OCI-LY7 (cell line): ENCODE results near the gene SERINC1. TPM values are rescaled to one million over a fixed set of nuclear protein-coding genes. Genes with fewer than 3 reads are reported as not detected.

Experiments used
- BruUV-seq: library from RNA; stranded (reverse); fragments of 400-500 nt; replicated peaks from 2 replicates; lab custom pipeline; 2021; lab: Mats Ljungman, UMichigan
- CTCF ChIA-PET: fragments of 300-600 bp; sonication (Branson Sonifier 250); formaldehyde crosslinking; loops from one replicate; lab custom pipeline; 2022; ENCODE audit warnings: antibody characterized with exemption; ENCODE audit not compliant: unreplicated experiment; lab: Charles Lee
- POLR2A ChIA-PET: fragments of 300-600 bp; sonication (Branson Sonifier 250); formaldehyde crosslinking; loops from one replicate; lab custom pipeline; 2022; ENCODE audit warnings: antibody characterized with exemption; lab: Charles Lee
- DNase-seq: peaks from one replicate; pipeline ENCODE4 v3.0.0-alpha.2; 2015; ENCODE audit warnings: low spot score
- H2AFZ ChIP-seq: fragments of 200-600 bp; sonication (generic), shearing (Covaris generic); 2 replicates; pipeline ENCODE4 v1.6.1; 2014; ENCODE audit warnings: mild to moderate bottlenecking, antibody characterized with exemption, low read length, moderate library complexity
- H3K27ac ChIP-seq: fragments of 200-600 bp; sonication (generic); 2 replicates; pipeline ENCODE4 v1.5.1; 2014; ENCODE audit warnings: mixed run types, low read depth, mild to moderate bottlenecking, moderate library complexity, low read length, inconsistent platforms; ENCODE audit not compliant: poor library complexity, severe bottlenecking
- H3K36me3 ChIP-seq: fragments of 200-600 bp; sonication (generic); 2 replicates; pipeline ENCODE4 v1.6.1; 2014; ENCODE audit warnings: mild to moderate bottlenecking, antibody characterized with exemption, low read length, moderate library complexity, mixed read lengths; ENCODE audit not compliant: insufficient read depth
- H3K4me1 ChIP-seq: fragments of 200-600 bp; sonication (generic); 2 replicates; pipeline ENCODE4 v1.5.1; 2014; ENCODE audit warnings: mild to moderate bottlenecking, low read length; ENCODE audit not compliant: insufficient read depth, poor library complexity, severe bottlenecking
- H3K4me2 ChIP-seq: fragments of 200-600 bp; sonication (generic); 2 replicates; pipeline ENCODE4 v1.6.1; 2014; ENCODE audit warnings: mild to moderate bottlenecking, low read length
- H3K4me3 ChIP-seq: fragments of 200-600 bp; sonication (generic); 2 replicates; pipeline ENCODE4 v1.5.1; 2014; ENCODE audit warnings: mild to moderate bottlenecking, low read depth, low read length; ENCODE audit not compliant: poor library complexity, severe bottlenecking
- H3K79me2 ChIP-seq: fragments of 200-600 bp; sonication (generic); 2 replicates; pipeline ENCODE4 v1.6.1; 2016; ENCODE audit warnings: low read depth, mild to moderate bottlenecking, low read length, moderate library complexity, mixed read lengths; ENCODE audit not compliant: insufficient read depth
- H3K9me2 ChIP-seq: fragments of 200-600 bp; sonication (generic); 2 replicates; pipeline ENCODE4 v1.6.1; 2016; ENCODE audit warnings: mild to moderate bottlenecking, low read length, mixed read lengths; ENCODE audit not compliant: insufficient read depth
- H3K9me3 ChIP-seq: fragments of 200-600 bp; sonication (generic); 2 replicates; pipeline ENCODE4 v1.6.1; 2014; ENCODE audit warnings: mild to moderate bottlenecking, mixed run types, low read length, mixed read lengths
- H4K20me1 ChIP-seq: fragments of 200-600 bp; sonication (generic); 2 replicates; pipeline ENCODE4 v1.6.1; 2014; ENCODE audit warnings: mild to moderate bottlenecking, antibody characterized with exemption, low read length, moderate library complexity, mixed read lengths; ENCODE audit not compliant: insufficient read depth
- EZH2phosphoT487 ChIP-seq: fragments of 200-600 bp; sonication (generic); IDR thresholded peaks from 2 replicates; pipeline ENCODE4 v1.6.1; 2018; ENCODE audit warnings: low read depth, borderline replicate concordance, mild to moderate bottlenecking, mixed run types, antibody characterized with exemption, low read length, moderate library complexity, mixed read lengths
- intact Hi-C: fragments of 100-400 bp; cut with micrococcal nuclease; formaldehyde crosslinking; loops from one replicate; pipeline ENCODE4 v1.10.0; 2022; ENCODE audit not compliant: unreplicated experiment
- total RNA-seq, 2 experiments: library from RNA; depleted of rRNA in 1 of 2; stranded (reverse); fragments of >200 nt in 1 of 2; shearing (Covaris generic) in 1 of 2; gene quantifications; 2 replicates each; pipeline ENCODE4 v1.2.3, GENCODE V29; 2014 to 2022
- TF ChIP-seq, protein P1 (sequence below): fragments of 200-600 bp; sonication (generic); conservative IDR thresholded peaks from 2 replicates; pipeline ENCODE4 v1.5.1; 2014; ENCODE audit warnings: mild to moderate bottlenecking, antibody characterized with exemption, low read length, moderate library complexity, mixed read lengths

Gene SERINC1
- total RNA-seq, 2 experiments from 2014 or later: 12.8 to 26.0 TPM

DNA sequence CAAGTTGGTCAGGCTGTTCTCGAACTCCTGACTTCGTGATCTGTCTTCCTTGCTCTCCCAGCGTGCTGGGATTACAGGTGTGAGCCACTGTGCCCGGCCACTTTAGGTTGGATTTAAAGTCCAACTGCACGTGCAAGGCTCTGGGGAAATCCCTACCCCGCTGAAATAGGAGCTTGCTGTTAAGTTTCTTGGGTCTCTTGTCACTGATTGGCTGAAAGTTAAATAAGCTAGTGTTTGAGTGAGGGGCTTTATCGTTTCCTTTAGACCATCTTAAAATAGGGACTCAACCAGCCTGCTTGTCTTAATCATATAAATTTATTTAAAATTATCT, 11.1 kb upstream of the SERINC1 start:
- intact Hi-C loops: no loop called here
- POLR2A ChIA-PET: interaction anchor here (0.7 kb wide), 1 partner anchor 344 kb away, joined by 4 read pairs; no protein-coding TSS in a partner anchor
- TF ChIP-seq, protein P1, sequence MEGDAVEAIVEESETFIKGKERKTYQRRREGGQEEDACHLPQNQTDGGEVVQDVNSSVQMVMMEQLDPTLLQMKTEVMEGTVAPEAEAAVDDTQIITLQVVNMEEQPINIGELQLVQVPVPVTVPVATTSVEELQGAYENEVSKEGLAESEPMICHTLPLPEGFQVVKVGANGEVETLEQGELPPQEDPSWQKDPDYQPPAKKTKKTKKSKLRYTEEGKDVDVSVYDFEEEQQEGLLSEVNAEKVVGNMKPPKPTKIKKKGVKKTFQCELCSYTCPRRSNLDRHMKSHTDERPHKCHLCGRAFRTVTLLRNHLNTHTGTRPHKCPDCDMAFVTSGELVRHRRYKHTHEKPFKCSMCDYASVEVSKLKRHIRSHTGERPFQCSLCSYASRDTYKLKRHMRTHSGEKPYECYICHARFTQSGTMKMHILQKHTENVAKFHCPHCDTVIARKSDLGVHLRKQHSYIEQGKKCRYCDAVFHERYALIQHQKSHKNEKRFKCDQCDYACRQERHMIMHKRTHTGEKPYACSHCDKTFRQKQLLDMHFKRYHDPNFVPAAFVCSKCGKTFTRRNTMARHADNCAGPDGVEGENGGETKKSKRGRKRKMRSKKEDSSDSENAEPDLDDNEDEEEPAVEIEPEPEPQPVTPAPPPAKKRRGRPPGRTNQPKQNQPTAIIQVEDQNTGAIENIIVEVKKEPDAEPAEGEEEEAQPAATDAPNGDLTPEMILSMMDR: no peak
- TF ChIP-seq EZH2phosphoT487: no peak
- H3K9me2 ChIP-seq: no peaks in the 10 kb centered on the region
- H3K27ac ChIP-seq: no peak overlapping the region
- no peak overlapping the region for H2AFZ ChIP-seq
- no peaks in the 10 kb centered on the region for H3K4me1 ChIP-seq
- no peaks in the 10 kb centered on the region for H4K20me1 ChIP-seq
- no peak overlapping the region for H3K4me2 ChIP-seq
- no peaks in the 10 kb centered on the region for H3K9me3 ChIP-seq
- no peaks in the 10 kb centered on the region for H3K79me2 ChIP-seq
- H3K4me3 ChIP-seq: no peak overlapping the region
- CTCF ChIA-PET: no interaction called here
- no peaks in the 10 kb centered on the region for H3K36me3 ChIP-seq
- BruUV-seq: no TSS peak
- no peak for DNase-seq

DNA sequence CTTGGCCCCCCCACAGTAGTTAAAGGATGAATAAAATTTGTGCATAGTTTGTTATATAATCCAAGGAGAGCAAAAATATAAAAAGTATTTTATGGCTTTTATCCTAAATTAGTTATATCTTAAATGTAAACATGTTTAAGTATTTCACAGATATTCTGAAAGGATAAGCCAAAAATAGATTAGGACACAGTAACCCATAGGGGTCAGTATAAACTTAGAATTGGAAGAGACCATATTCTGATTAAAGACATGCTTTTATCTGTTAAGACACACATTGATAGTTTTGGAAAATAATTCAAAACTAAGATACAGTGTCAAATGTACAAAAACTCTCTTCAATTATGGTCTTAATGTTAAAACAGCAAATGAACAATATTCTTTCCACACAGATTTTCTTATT, 4.5 kb upstream of the SERINC1 start:
- no peak for TF ChIP-seq EZH2phosphoT487
- TF ChIP-seq, protein P1: peak; percentile 74
- H3K4me3 ChIP-seq: no peak overlapping the region
- no peaks in the 10 kb centered on the region for H4K20me1 ChIP-seq
- no peak overlapping the region for H2AFZ ChIP-seq
- BruUV-seq: no TSS peak
- H3K27ac ChIP-seq: no peak overlapping the region
- DNase-seq: peak; percentile 34
- H3K4me1 ChIP-seq: peaks cover 6% of the 10 kb centered on the region
- CTCF ChIA-PET: no interaction called here
- H3K79me2 ChIP-seq: peaks cover 11% of the 10 kb centered on the region; the same call in 1 of the 2 replicates
- intact Hi-C loops: no loop called here
- no peaks in the 10 kb centered on the region for H3K9me3 ChIP-seq
- POLR2A ChIA-PET: no interaction called here
- no peak overlapping the region for H3K4me2 ChIP-seq
- H3K36me3 ChIP-seq: no peaks in the 10 kb centered on the region
- no peaks in the 10 kb centered on the region for H3K9me2 ChIP-seq

DNA sequence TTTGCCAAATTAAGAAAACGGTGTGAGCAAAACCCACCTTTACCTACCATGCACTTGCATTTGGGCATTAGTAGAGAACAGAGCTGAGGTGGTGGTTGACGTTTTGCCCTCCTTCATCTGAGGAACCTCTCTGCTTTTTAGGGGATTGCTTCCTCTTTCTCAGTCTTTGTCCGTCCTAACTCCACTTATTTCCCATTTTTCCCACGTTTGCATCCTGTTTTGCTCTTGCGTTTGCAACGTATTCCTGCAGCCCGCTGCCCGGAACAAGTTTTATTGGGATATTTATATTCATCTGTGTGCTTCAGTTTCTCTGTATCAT, 374 bp upstream of the SERINC1 start:
- ChIA-PET POLR2A (interaction anchor here (0.7 to 2.4 kb wide), 5 partner anchors 18 to 388 kb away, joined by 3 to 7 read pairs (median 5); no protein-coding TSS in a partner anchor), CTCF (no interaction called here)
- Histone ChIP-seq H4K20me1 (0 out of 2 replicates have a peak, but pooled peaks cover 5% of the 10 kb centered on the region), H3K9me2 (no peaks in the 10 kb centered on the region), H3K4me3 (peak overlapping the region; percentile 88), H3K4me2 (peak overlapping the region; percentile 86), H3K27ac (peak overlapping the region; percentile 59), H2AFZ (peak overlapping the region; percentile 97), H3K79me2 (peaks cover 52% of the 10 kb centered on the region), H3K4me1 (peaks cover 13% of the 10 kb centered on the region), H3K36me3 (peaks cover 2% of the 10 kb centered on the region; the same call in 1 of the 2 replicates), H3K9me3 (no peaks in the 10 kb centered on the region)
- no peak for TF ChIP-seq EZH2phosphoT487
- TF ChIP-seq, protein P1: no peak
- BruUV-seq: no TSS peak
- no peak for DNase-seq
- intact Hi-C loops: no loop called here
